ENCODE measurements around the gene LARGE2.
A peak's percentile ranks its signal among the peaks of the same experiment; 100 is the strongest.

The LARGE2 gene

DNA sequence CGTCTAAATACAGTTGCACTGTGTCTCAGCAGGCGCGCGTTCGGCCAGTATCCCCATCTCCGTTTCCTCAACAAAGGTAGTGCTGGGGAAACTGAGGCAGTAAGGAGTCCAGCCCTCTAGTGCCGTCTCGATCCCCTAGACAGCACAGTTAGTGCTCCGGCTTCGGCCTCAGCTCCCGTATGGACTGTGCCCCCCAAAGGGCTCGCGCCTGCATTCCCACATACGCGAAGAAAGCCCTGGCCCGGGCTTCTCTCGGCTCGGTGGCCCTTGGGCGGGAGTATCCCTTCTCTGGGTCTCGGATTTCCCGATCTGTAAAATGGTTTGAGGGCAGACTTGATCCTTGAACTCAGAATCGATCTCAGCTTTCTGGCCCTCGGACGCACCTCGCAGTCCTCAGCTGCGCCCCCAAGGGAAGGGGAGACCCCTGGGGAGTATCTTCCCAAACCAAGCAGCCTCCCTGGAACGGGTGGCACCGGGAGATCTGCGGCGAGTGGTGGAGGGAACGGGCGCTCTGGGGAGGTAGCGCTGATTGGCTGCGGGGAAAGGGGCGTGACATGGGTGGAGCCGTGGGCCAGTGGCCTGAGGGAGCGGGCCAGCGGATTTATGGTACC is 4.0 kb upstream of the LARGE2 start:
- H3K27me3 ChIP-seq (ENCODE audit: low read depth, low read length) = peaks cover 12% of the 10 kb centered on the region
- peaks cover 3 to 28% of the 10 kb centered on the region in 2 donors for H3K4me1 ChIP-seq (ENCODE audit: control insufficient read depth in 1 of 2, insufficient read depth in 2 of 2, low read length in 2 of 2)
- peak overlapping the region; percentile 84 for H3K27ac ChIP-seq (ENCODE audit: low read length)
- H3K9me3 ChIP-seq (ENCODE audit: control insufficient read depth in 1 of 2, low read length in 2 of 2) = no peaks in the 10 kb centered on the region
- peak overlapping the region; percentile 90 to 96 for H3K4me3 ChIP-seq (ENCODE audit: low read depth in 1 of 2, low read length in 2 of 2)
- H3K36me3 ChIP-seq (ENCODE audit: control insufficient read depth in 1 of 2, insufficient read depth in 2 of 2, low read length in 2 of 2) = peaks cover 20 to 21% of the 10 kb centered on the region in 2 donors

DNA sequence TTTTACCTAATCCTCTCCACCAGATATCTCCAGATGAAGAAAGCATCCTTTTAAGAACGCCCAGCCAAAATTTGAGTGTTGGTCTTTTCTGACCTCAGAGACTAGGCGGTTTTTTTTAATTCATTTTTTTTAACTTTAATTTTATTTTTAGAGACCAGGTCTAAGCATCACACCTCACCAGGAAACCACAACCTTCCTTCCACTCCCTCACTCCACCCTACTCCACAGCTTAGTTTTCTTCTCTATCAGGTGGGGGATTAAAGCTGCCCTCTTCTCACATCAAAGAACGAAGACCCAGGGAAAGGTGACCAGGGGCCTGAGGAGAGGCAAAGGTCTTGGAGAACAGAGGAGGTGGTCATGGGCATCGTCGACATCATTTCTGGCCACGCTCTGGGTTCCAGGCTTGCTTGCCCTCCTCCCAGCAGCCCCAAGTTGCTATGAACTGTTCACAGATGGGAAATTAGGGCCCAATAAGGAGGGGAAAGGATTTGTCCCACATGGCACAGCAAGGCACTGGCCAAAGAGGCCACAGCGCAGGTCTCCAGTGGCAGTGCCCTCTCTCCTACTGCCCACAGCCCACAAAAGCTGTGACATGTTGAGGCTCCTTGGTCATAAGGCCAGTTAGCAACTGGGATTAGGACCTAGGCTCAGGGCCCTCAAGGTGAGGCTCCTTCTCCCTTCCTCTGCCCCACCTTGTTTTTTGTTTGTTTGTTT is 3.3 kb upstream of the LARGE2 start:
- peak overlapping the region; percentile 90 to 96 for H3K4me3 ChIP-seq (ENCODE audit: low read depth in 1 of 2, low read length in 2 of 2)
- H3K9me3 ChIP-seq (ENCODE audit: control insufficient read depth in 1 of 2, low read length in 2 of 2) = no peaks in the 10 kb centered on the region
- peak overlapping the region; percentile 84 for H3K27ac ChIP-seq (ENCODE audit: low read length)
- H3K27me3 ChIP-seq (ENCODE audit: low read depth, low read length) = peaks cover 12% of the 10 kb centered on the region
- peaks cover 14% of the 10 kb centered on the region in 2 donors for H3K36me3 ChIP-seq (ENCODE audit: control insufficient read depth in 1 of 2, insufficient read depth in 2 of 2, low read length in 2 of 2)
- H3K4me1 ChIP-seq (ENCODE audit: control insufficient read depth in 1 of 2, insufficient read depth in 2 of 2, low read length in 2 of 2) = peaks cover 3 to 28% of the 10 kb centered on the region in 2 donors

DNA sequence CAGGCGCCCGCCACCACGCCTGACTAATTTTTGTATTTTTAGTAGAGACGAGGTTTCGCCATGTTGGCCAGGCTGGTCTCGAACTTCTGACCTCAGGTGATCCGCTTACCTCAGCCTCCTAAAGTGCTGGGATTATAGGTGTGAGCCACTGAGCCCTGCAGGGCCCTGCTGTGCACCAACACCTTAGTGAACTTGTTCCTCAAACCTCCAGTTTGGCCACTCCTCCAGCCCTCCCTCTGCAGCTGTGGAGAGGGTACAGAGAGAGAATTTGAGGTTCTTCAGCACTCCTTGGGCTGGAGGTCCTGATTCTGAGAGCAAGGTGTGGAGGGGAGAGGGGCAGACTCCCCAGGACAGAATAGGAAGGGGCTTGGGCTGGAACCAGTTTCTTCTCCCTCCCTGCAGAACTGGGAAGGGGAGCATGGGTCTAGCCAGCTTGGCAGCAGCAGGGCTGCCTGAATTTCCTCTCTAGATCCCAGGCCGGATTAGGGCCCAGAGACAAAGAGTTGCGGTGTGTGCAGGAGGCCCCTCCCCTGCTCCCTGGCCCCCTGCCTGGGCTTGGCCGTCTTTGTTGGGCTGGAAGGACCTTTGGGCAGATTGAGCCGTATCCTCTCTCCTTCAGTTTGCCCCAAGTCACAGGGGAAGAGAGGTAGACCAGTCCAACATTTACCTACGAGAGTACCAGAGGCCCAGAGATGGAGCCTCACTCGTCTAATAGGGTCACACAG is 2.5 kb upstream of the LARGE2 start:
- Histone ChIP-seq H3K4me1 (ENCODE audit: control insufficient read depth in 1 of 2, insufficient read depth in 2 of 2, low read length in 2 of 2) (peaks cover 3 to 28% of the 10 kb centered on the region in 2 donors), H3K27ac (ENCODE audit: low read length) (no peak overlapping the region), H3K36me3 (ENCODE audit: control insufficient read depth in 1 of 2, insufficient read depth in 2 of 2, low read length in 2 of 2) (peaks cover 6% of the 10 kb centered on the region in 2 donors), H3K27me3 (ENCODE audit: low read depth, low read length) (peaks cover 12% of the 10 kb centered on the region), H3K9me3 (ENCODE audit: control insufficient read depth in 1 of 2, low read length in 2 of 2) (no peaks in the 10 kb centered on the region), H3K4me3 (ENCODE audit: low read depth in 1 of 2, low read length in 2 of 2) (no peak overlapping the region)

DNA sequence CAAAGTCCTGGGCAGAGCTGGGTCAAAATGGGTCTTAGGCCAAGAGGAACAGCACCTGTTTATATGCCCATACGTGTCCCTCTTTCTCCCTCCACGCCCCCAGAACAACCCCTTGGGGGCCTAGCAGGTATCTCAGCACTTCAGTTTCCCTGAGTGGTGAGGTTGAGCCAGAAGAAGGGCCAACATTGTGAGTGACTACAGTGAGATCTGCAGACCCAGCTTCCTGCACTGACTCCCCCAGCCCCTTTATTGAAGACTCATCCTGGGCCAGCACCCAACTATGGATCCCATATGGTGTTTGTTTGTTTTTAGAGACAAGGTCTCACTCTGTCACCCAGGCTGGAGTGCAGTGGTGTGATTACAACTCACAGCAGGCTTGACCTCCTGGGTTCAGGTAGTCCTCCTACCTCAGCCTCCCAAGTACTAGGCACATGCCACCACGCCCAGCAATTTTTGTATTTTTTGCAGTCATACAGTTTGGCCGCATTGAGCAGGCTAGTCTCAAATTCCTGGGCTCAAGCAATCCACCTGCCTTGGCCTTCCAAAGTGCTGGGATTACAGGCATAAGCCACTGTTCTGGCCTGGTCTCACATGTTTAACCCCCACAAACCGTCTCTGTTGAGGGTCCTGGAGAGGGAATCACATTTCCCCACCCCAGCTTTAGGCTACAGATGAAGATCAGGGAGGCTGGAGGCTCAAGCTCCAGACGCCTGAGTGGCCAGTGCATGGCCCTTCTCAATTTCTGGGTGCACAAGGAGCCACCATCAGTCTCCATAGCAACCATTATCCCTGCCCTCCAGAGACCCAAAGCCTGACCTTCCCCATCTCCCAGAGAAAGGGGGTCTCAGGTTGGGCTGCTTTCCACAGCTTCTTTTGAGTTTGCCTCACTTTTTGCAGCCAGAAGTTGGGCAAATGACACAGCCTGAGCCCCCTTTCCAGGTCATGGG is 1.7 kb upstream of the LARGE2 start:
- no peaks in the 10 kb centered on the region for H3K36me3 ChIP-seq (ENCODE audit: control insufficient read depth in 1 of 2, insufficient read depth in 2 of 2, low read length in 2 of 2)
- H3K4me1 ChIP-seq (ENCODE audit: control insufficient read depth in 1 of 2, insufficient read depth in 2 of 2, low read length in 2 of 2) = peaks cover 3 to 28% of the 10 kb centered on the region in 2 donors
- H3K27me3 ChIP-seq (ENCODE audit: low read depth, low read length) = peaks cover 12% of the 10 kb centered on the region
- H3K4me3 ChIP-seq (ENCODE audit: low read depth in 1 of 2, low read length in 2 of 2) = no peak overlapping the region
- no peaks in the 10 kb centered on the region for H3K9me3 ChIP-seq (ENCODE audit: control insufficient read depth in 1 of 2, low read length in 2 of 2)
- no peak overlapping the region for H3K27ac ChIP-seq (ENCODE audit: low read length)

DNA sequence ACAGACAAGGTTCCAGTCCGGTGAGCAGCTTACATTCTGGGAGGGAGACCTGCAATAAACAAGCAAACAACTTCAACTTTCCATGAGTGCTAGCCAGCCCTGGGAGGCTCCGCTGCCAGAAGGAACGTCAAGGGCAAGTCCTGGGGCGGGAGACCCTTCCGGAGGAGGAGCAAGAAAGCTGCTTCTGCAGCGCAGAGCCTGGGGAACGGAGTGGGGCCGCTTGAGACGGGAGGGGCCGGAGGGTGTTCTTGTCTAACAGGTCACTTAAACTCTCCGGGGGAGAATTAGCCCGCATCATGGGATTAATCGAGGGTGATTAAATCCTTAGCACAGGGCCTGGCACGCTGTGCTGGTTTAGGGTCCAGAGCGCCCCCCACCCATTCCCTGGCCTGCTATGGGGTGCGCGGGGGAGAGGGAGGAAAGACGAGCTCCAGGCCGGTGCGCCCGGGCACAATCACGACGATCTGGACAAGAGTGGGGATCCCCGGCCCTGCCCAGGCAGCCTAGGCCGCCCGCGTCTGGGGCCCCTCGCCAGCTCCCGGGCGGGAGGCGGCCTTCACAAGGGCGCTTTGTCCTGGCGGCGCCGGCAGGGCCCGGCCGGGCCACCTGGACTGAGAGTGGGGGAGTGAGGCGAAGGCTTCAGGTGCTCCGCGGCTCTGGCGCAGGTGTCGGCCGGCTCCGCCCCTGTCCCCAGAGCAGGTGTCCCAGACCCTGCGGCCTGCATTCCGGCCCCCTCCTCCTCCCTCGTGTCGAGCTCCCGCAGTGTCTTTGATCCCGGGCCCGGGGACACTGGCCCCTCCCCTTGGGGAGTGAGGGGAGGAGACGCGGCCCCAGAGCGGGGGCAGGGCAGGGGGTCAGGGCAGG is 663 bp upstream of the LARGE2 start:
- H3K4me1 ChIP-seq (ENCODE audit: control insufficient read depth in 1 of 2, insufficient read depth in 2 of 2, low read length in 2 of 2) = peaks cover 3 to 21% of the 10 kb centered on the region in 2 donors
- no peaks in the 10 kb centered on the region for H3K36me3 ChIP-seq (ENCODE audit: control insufficient read depth in 1 of 2, insufficient read depth in 2 of 2, low read length in 2 of 2)
- H3K27me3 ChIP-seq (ENCODE audit: low read depth, low read length) = peaks cover 12% of the 10 kb centered on the region
- H3K27ac ChIP-seq (ENCODE audit: low read length) = no peak overlapping the region
- peak overlapping the region in 1 of 2 donors; percentile 48 for H3K4me3 ChIP-seq (ENCODE audit: low read depth in 1 of 2, low read length in 2 of 2)
- no peaks in the 10 kb centered on the region for H3K9me3 ChIP-seq (ENCODE audit: control insufficient read depth in 1 of 2, low read length in 2 of 2)

DNA sequence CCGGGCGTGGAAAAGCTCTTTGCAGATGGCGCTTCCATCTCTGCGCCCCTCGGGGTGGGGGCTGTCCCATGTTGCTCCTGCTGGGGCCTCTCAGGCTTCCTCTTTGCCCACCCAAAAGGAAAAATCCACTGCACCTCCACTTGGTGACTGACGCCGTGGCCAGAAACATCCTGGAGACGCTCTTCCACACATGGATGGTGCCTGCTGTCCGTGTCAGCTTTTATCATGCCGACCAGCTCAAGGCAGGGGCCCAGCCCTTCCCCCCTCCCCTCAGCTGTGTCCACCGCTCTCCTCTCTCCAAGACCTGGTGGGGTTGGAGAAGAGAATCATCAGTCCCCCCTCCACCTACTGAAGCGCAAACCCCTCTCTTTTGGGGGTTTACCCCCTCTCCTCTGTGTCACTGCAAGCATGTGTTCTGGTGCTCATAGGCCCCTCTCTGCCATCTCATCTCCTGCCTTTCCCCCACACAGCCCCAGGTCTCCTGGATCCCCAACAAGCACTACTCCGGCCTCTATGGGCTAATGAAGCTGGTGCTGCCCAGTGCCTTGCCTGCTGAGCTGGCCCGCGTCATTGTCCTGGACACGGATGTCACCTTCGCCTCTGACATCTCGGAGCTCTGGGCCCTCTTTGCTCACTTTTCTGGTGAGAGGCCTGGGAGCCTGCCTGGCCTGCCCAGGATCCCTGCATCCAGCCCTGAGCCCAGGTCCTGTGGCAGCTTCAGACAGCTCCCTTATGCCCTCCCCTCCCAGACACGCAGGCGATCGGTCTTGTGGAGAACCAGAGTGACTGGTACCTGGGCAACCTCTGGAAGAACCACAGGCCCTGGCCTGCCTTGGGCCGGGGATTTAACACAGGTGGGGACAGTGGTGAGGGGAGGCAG is 1.8 kb downstream of the LARGE2 start:
- Histone ChIP-seq H3K27ac (ENCODE audit: low read length) (no peak overlapping the region), H3K4me1 (ENCODE audit: control insufficient read depth in 1 of 2, insufficient read depth in 2 of 2, low read length in 2 of 2) (peaks cover 0 to 16% of the 10 kb centered on the region in 2 donors), H3K9me3 (ENCODE audit: control insufficient read depth in 1 of 2, low read length in 2 of 2) (no peaks in the 10 kb centered on the region), H3K27me3 (ENCODE audit: low read depth, low read length) (peaks cover 12% of the 10 kb centered on the region), H3K36me3 (ENCODE audit: control insufficient read depth in 1 of 2, insufficient read depth in 2 of 2, low read length in 2 of 2) (no peaks in the 10 kb centered on the region), H3K4me3 (ENCODE audit: low read depth in 1 of 2, low read length in 2 of 2) (no peak overlapping the region)

DNA sequence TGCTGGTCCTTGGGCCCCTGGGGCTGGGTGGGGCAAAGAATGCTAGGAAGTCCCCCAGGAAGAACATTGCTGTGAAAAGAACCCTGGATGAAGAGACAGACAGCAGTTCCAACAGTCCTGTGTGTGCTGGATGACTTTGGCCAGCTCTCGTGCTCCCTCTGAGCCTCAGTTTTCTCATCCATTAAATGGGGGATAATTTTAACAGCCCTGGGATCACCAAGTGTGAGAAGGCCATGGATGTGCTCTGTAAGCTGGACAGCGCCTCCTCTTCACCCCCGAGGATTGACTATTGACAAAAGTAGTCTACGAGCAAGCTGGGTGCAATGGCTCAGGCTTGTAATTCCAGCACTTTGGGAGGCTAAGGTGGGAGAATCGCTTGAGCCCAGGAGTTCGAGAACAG is 2.5 kb downstream of the LARGE2 start:
- no peaks in the 10 kb centered on the region for H3K9me3 ChIP-seq (ENCODE audit: control insufficient read depth in 1 of 2, low read length in 2 of 2)
- H3K36me3 ChIP-seq (ENCODE audit: control insufficient read depth in 1 of 2, insufficient read depth in 2 of 2, low read length in 2 of 2) = no peaks in the 10 kb centered on the region
- no peak overlapping the region for H3K4me3 ChIP-seq (ENCODE audit: low read depth in 1 of 2, low read length in 2 of 2)
- peaks cover 0 to 16% of the 10 kb centered on the region in 2 donors for H3K4me1 ChIP-seq (ENCODE audit: control insufficient read depth in 1 of 2, insufficient read depth in 2 of 2, low read length in 2 of 2)
- no peak overlapping the region for H3K27ac ChIP-seq (ENCODE audit: low read length)
- H3K27me3 ChIP-seq (ENCODE audit: low read depth, low read length) = peaks cover 12% of the 10 kb centered on the region

DNA sequence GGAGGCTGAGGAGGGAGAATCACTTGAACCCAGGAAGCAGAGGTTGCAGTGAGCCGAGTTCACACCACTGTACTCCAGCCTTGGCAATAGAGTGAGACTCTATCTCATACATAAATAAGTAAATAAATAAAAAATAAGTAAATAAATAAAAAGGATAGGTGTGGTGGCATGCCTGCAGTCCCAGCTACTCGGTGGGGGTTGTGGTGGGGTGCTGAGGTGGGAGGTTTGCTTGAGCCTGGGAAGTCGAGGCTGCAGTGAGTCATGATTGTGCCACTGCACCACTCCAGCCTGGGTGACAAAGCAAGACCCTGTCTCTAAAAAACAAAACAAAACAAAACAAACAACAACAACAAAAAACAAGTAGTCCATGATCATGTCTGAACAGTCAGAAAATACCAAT is 3.1 kb downstream of the LARGE2 start:
- no peak overlapping the region for H3K4me3 ChIP-seq (ENCODE audit: low read depth in 1 of 2, low read length in 2 of 2)
- H3K4me1 ChIP-seq (ENCODE audit: control insufficient read depth in 1 of 2, insufficient read depth in 2 of 2, low read length in 2 of 2) = peaks cover 0 to 16% of the 10 kb centered on the region in 2 donors
- H3K27me3 ChIP-seq (ENCODE audit: low read depth, low read length) = peaks cover 12% of the 10 kb centered on the region
- H3K36me3 ChIP-seq (ENCODE audit: control insufficient read depth in 1 of 2, insufficient read depth in 2 of 2, low read length in 2 of 2) = no peaks in the 10 kb centered on the region
- no peak overlapping the region for H3K27ac ChIP-seq (ENCODE audit: low read length)
- H3K9me3 ChIP-seq (ENCODE audit: control insufficient read depth in 1 of 2, low read length in 2 of 2) = no peaks in the 10 kb centered on the region

DNA sequence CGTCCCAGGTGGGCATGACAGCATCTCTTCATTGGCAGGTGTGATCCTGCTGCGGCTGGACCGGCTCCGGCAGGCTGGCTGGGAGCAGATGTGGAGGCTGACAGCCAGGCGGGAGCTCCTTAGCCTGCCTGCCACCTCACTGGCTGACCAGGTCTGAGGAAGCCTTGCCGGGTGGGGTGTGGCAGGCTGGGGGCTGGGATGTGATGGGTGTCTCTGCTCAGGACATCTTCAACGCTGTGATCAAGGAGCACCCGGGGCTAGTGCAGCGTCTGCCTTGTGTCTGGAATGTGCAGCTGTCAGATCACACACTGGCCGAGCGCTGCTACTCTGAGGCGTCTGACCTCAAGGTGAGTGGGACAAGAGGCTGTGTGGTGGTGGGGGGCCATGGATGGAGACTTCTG is 3.5 kb downstream of the LARGE2 start:
- Histone ChIP-seq H3K27me3 (ENCODE audit: low read depth, low read length) (peaks cover 12% of the 10 kb centered on the region), H3K9me3 (ENCODE audit: control insufficient read depth in 1 of 2, low read length in 2 of 2) (no peaks in the 10 kb centered on the region), H3K36me3 (ENCODE audit: control insufficient read depth in 1 of 2, insufficient read depth in 2 of 2, low read length in 2 of 2) (no peaks in the 10 kb centered on the region), H3K27ac (ENCODE audit: low read length) (no peak overlapping the region), H3K4me1 (ENCODE audit: control insufficient read depth in 1 of 2, insufficient read depth in 2 of 2, low read length in 2 of 2) (peaks cover 0 to 16% of the 10 kb centered on the region in 2 donors), H3K4me3 (ENCODE audit: low read depth in 1 of 2, low read length in 2 of 2) (no peak overlapping the region)

Measured in muscle layer of duodenum (tissue), 2 donors.